Hepatocyte (in vitro differentiated cells): ENCODE measurements around the gene ABCD4.

Source experiments
- EZH2 ChIP-seq: fragments of 200-600 bp; sonication (generic); IDR thresholded peaks from 2 replicates; pipeline ENCODE4 v1.6.1; 2016; ENCODE audit warnings: antibody characterized with exemption, mild to moderate bottlenecking, borderline replicate concordance
- EZH2phosphoT487 ChIP-seq: fragments of 200-600 bp; sonication (generic); IDR thresholded peaks from one replicate; pipeline ENCODE4 v1.6.1; 2018; ENCODE audit warnings: antibody characterized with exemption, mild to moderate bottlenecking, low read depth, moderate library complexity; ENCODE audit not compliant: unreplicated experiment, severe bottlenecking
- TF ChIP-seq, protein P1 (sequence below): fragments of 200-600 bp; sonication (generic); IDR thresholded peaks from 2 replicates; pipeline ENCODE4 v1.5.1; 2016; ENCODE audit warnings: antibody characterized with exemption, mild to moderate bottlenecking; ENCODE audit not compliant: poor library complexity

DNA sequence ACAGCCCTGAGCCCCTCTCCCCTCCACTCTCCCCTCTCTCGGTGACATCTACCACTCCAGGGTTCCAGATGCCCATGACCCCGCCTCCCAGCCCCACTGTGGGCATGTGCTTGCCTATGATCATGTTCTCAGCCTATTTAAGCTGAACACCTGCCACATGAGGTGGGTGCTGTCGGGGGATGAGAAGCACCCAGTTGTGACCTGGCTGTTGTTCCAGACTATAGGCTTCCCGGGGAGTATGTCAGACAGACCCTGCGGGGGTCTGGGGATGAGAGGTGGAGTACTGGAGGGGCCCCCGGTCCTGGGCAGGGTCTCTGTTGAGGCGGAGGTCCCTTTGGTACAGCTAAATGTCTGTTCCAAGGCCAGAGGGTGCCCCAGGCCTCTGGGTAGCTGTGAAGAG, 57.4 kb downstream of the ABCD4 start:
- TF ChIP-seq EZH2 (no peak), EZH2phosphoT487 (no peak)
- TF ChIP-seq, protein P1, sequence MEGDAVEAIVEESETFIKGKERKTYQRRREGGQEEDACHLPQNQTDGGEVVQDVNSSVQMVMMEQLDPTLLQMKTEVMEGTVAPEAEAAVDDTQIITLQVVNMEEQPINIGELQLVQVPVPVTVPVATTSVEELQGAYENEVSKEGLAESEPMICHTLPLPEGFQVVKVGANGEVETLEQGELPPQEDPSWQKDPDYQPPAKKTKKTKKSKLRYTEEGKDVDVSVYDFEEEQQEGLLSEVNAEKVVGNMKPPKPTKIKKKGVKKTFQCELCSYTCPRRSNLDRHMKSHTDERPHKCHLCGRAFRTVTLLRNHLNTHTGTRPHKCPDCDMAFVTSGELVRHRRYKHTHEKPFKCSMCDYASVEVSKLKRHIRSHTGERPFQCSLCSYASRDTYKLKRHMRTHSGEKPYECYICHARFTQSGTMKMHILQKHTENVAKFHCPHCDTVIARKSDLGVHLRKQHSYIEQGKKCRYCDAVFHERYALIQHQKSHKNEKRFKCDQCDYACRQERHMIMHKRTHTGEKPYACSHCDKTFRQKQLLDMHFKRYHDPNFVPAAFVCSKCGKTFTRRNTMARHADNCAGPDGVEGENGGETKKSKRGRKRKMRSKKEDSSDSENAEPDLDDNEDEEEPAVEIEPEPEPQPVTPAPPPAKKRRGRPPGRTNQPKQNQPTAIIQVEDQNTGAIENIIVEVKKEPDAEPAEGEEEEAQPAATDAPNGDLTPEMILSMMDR: no peak
